Activated CD8-positive, alpha-beta T cell treated with anti-CD3 and anti-CD28 coated beads, Interleukin-2, amount 10 ng/mL, durations not matched to agents 7 days and 5 days (primary cell): Measurements from ENCODE around the gene MAP4K1. TPM values are rescaled to one million over a fixed set of nuclear protein-coding genes. Genes with fewer than 3 reads are reported as not detected.
A peak's percentile ranks its signal among the peaks of the same experiment; 100 is the strongest.
"Not testable (repeated sequence)": the region's sequence is repeated elsewhere in the genome, so short reads cannot be mapped to it uniquely, and the experiment has no call there.

Experiments used
- ATAC-seq: fragments of 150-1000 bp; cut with Tn5 transposase; one replicate; pipeline ENCODE4 v1.10.0; 2021; ENCODE audit warnings: moderate library complexity
- CTCF ChIA-PET: fragments of 350-600 bp; sonication (Branson Sonifier 250); formaldehyde crosslinking; loops from one replicate; lab custom pipeline; 2021; ENCODE audit warnings: antibody characterized with exemption; lab: Charles Lee
- POLR2A ChIA-PET: fragments of 350-600 bp; sonication (Branson Sonifier 250); formaldehyde crosslinking; loops from one replicate; lab custom pipeline; 2021; ENCODE audit warnings: antibody characterized with exemption; lab: Charles Lee
- DNase-seq: peaks from one replicate; pipeline ENCODE4 v3.0.0-alpha.2; 2020
- H3K27ac Mint-ChIP-seq: one replicate; pipeline ENCODE4 v1.8.0; 2021; ENCODE audit warnings: mild to moderate bottlenecking, mixed read lengths
- H3K27me3 Mint-ChIP-seq: one replicate; pipeline ENCODE4 v1.8.0; 2021; ENCODE audit warnings: low read depth, mixed read lengths
- H3K36me3 Mint-ChIP-seq: one replicate; pipeline ENCODE4 v1.8.0; 2021; ENCODE audit warnings: low read depth, mixed read lengths
- H3K4me1 Mint-ChIP-seq: one replicate; pipeline ENCODE4 v1.8.0; 2021; ENCODE audit warnings: low read depth, mixed read lengths
- H3K4me3 Mint-ChIP-seq: one replicate; pipeline ENCODE4 v1.8.0; 2021; ENCODE audit warnings: mild to moderate bottlenecking, mixed read lengths
- H3K9me3 Mint-ChIP-seq: one replicate; pipeline ENCODE4 v1.8.0; 2022; ENCODE audit warnings: mixed read lengths; ENCODE audit not compliant: insufficient read depth
- total RNA-seq, 2 experiments: library from RNA; stranded (reverse); gene quantifications; one replicate each; pipeline ENCODE4 v1.2.3, GENCODE V29; 2021

The MAP4K1 gene
- total RNA-seq, 2 experiments from 2014 or later: 259 to 269 TPM

GRCh38 chr19:38635483-38636399, 18.0 kb upstream of the MAP4K1 start:
- no peak for ATAC-seq
- no peak overlapping the region for H3K4me3 Mint-ChIP-seq
- H3K4me1 Mint-ChIP-seq: peaks cover 40% of the 10 kb centered on the region
- peak overlapping the region; percentile 77 for H3K27ac Mint-ChIP-seq
- no peak for DNase-seq
- CTCF ChIA-PET: interaction anchor here (0.9 to 6.2 kb wide), 38 partner anchors 8 to 295 kb away, joined by 3 to 72 read pairs (median 5); partner anchors contain the start of genes ACTN4, EIF3K, FAM98C and GGN
- H3K9me3 Mint-ChIP-seq: no peaks in the 10 kb centered on the region
- POLR2A ChIA-PET: interaction anchor here (1.0 kb wide), 1 partner anchor 120 kb away, joined by 3 read pairs; no protein-coding TSS in a partner anchor
- peaks cover 48% of the 10 kb centered on the region for H3K36me3 Mint-ChIP-seq
- H3K27me3 Mint-ChIP-seq: no peaks in the 10 kb centered on the region

DNA sequence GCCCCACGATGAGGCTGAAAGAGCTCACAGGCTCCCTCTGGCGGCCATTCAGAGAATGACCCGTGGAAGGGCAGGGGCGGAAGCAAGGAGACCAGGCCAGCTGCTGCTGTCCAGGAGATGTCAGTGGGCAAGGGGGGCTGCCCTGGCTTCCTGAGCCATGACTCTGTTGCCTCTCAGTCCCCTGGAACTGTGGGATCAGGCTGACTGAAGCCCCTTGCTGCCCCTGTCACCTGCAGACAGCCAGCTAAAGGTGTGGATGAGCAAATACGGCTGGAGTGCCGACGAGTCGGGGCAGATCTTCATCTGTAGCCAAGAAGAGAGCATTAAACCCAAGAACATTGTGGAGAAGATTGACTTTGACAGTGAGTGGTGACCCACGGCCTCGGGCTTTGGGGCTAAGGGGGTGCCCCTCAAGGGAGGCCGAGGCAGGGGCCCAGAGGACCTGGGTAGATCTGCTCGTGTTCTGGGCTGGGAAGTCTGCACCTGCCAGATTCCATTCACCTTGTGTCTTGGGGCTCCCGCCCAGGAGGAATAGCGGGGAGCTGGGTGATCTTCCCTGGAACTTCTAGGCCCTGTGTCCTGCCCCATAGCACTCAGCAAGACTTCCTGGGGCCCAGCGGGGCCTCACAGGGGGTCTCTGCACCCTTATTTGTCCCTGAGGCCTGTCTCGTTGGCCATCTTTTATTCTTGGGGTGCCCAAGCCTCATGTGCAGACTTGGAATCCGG, 17.2 kb upstream of the MAP4K1 start:
- no peak overlapping the region for H3K4me3 Mint-ChIP-seq
- ATAC-seq (peak; percentile 21), DNase-seq (peak; percentile 81)
- no peaks in the 10 kb centered on the region for H3K27me3 Mint-ChIP-seq
- H3K36me3 Mint-ChIP-seq: peaks cover 50% of the 10 kb centered on the region
- ChIA-PET POLR2A (interaction anchor here (1.0 kb wide), 1 partner anchor 119 kb away, joined by 3 read pairs; no protein-coding TSS in a partner anchor), CTCF (interaction anchor here (0.7 to 6.2 kb wide), 40 partner anchors 9 to 335 kb away, joined by 3 to 72 read pairs (median 5); partner anchors contain the start of genes ACTN4, EIF3K, FAM98C and MAP4K1)
- peak overlapping the region; percentile 83 for H3K27ac Mint-ChIP-seq
- H3K9me3 Mint-ChIP-seq: no peaks in the 10 kb centered on the region
- peaks cover 36% of the 10 kb centered on the region for H3K4me1 Mint-ChIP-seq

GRCh38 chr19:38632476-38633213, 14.9 kb upstream of the MAP4K1 start:
- ChIA-PET POLR2A (interaction anchor here (1.0 kb wide), 1 partner anchor 119 kb away, joined by 3 read pairs; no protein-coding TSS in a partner anchor), CTCF (interaction anchor here (0.9 to 6.2 kb wide), 4 partner anchors 13 to 230 kb away, joined by 4 to 72 read pairs (median 61); partner anchors contain the start of genes EIF3K, FAM98C and MAP4K1)
- ATAC-seq: no peak
- no peak overlapping the region for H3K4me3 Mint-ChIP-seq
- no peak for DNase-seq
- no peaks in the 10 kb centered on the region for H3K9me3 Mint-ChIP-seq
- peaks cover 68% of the 10 kb centered on the region for H3K36me3 Mint-ChIP-seq
- peak overlapping the region; percentile 34 for H3K27ac Mint-ChIP-seq
- peaks cover 32% of the 10 kb centered on the region for H3K4me1 Mint-ChIP-seq
- no peaks in the 10 kb centered on the region for H3K27me3 Mint-ChIP-seq

GRCh38 chr19:38631811-38632475, 14.2 kb upstream of the MAP4K1 start:
- H3K4me1 Mint-ChIP-seq: peaks cover 26% of the 10 kb centered on the region
- H3K9me3 Mint-ChIP-seq, DNase-seq, H3K27me3 Mint-ChIP-seq, POLR2A ChIA-PET, H3K27ac Mint-ChIP-seq, H3K4me3 Mint-ChIP-seq, ATAC-seq: not testable (repeated sequence)
- H3K36me3 Mint-ChIP-seq: peaks cover 67% of the 10 kb centered on the region
- CTCF ChIA-PET: interaction anchor here (0.9 to 5.7 kb wide), 2 partner anchors 116 to 229 kb away, joined by 4 to 72 read pairs; no protein-coding TSS in a partner anchor

GRCh38 chr19:38631301-38631700, 13.5 kb upstream of the MAP4K1 start:
- CTCF ChIA-PET, ATAC-seq, POLR2A ChIA-PET, H3K27me3 Mint-ChIP-seq, H3K4me3 Mint-ChIP-seq, DNase-seq, H3K9me3 Mint-ChIP-seq, H3K27ac Mint-ChIP-seq: not testable (repeated sequence)
- Mint-ChIP-seq H3K4me1 (peaks cover 20% of the 10 kb centered on the region), H3K36me3 (peaks cover 68% of the 10 kb centered on the region)

GRCh38 chr19:38629568-38629967, 11.8 kb upstream of the MAP4K1 start:
- Mint-ChIP-seq H3K4me3 (no peak overlapping the region), H3K4me1 (peaks cover 4% of the 10 kb centered on the region), H3K27ac (no peak overlapping the region), H3K9me3 (no peaks in the 10 kb centered on the region), H3K36me3 (peaks cover 64% of the 10 kb centered on the region), H3K27me3 (no peaks in the 10 kb centered on the region)
- POLR2A ChIA-PET: interaction anchor here (0.5 to 0.6 kb wide), 3 partner anchors 217 to 1307 kb away, joined by 3 to 4 read pairs (median 3); no protein-coding TSS in a partner anchor
- ATAC-seq: no peak
- DNase-seq: no peak
- CTCF ChIA-PET: interaction anchor here (0.7 to 1.2 kb wide), 2 partner anchors 84 to 91 kb away, joined by 3 read pairs; no protein-coding TSS in a partner anchor

- CTCF ChIA-PET: interaction anchor here (1.9 kb wide), 1 partner anchor 8 kb away, joined by 11 read pairs; no protein-coding TSS in a partner anchor
- no peaks in the 10 kb centered on the region for H3K27me3 Mint-ChIP-seq
- no peak overlapping the region for H3K27ac Mint-ChIP-seq
- no peak overlapping the region for H3K4me3 Mint-ChIP-seq
- no peaks in the 10 kb centered on the region for H3K9me3 Mint-ChIP-seq
- H3K36me3 Mint-ChIP-seq: peaks cover 62% of the 10 kb centered on the region
- DNase-seq (no peak), ATAC-seq (no peak)
- POLR2A ChIA-PET: no interaction called here
- H3K4me1 Mint-ChIP-seq: peaks cover 4% of the 10 kb centered on the region
Observed at GRCh38 chr19:38626401-38626800, 8.6 kb upstream of the MAP4K1 start.

DNA sequence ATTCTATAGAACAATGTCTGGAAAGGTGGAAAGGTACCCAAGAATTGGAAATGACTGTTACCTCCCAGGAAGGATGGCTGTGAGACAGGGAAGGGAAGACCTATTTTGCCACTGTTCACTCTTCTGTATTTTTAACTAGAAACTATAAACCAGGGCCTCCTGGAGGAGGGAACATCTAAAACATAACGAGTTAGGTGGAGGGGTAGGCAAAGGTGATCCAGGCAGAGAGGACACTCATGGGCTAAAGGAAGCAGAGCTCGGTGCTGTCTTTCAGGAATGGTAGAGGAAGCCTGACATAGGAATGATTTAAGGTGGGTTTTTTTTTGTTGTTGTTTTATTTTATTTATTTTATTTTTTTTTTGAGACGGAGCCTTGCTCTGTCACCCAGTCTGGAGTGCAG, 7.1 kb upstream of the MAP4K1 start:
- Mint-ChIP-seq H3K4me1 (peaks cover 12% of the 10 kb centered on the region), H3K27ac (no peak overlapping the region), H3K4me3 (no peak overlapping the region), H3K36me3 (peaks cover 63% of the 10 kb centered on the region), H3K27me3 (no peaks in the 10 kb centered on the region), H3K9me3 (no peaks in the 10 kb centered on the region)
- POLR2A ChIA-PET: no interaction called here
- DNase-seq (no peak), ATAC-seq (no peak)
- CTCF ChIA-PET: interaction anchor here (1.9 kb wide), 1 partner anchor 10 kb away, joined by 11 read pairs; no protein-coding TSS in a partner anchor

GRCh38 chr19:38619361-38620174, 1.8 kb upstream of the MAP4K1 start:
- POLR2A ChIA-PET: interaction anchor here (0.7 to 1.7 kb wide), 5 partner anchors 18 to 230 kb away, joined by 3 to 5 read pairs (median 3); no protein-coding TSS in a partner anchor
- H3K36me3 Mint-ChIP-seq: peaks cover 52% of the 10 kb centered on the region
- peak overlapping the region; percentile 99 for H3K27ac Mint-ChIP-seq

More at GRCh38 chr19:38619361-38620174, 1.8 kb upstream of the MAP4K1 start:
- CTCF ChIA-PET: interaction anchor here (0.6 to 5.7 kb wide), 11 partner anchors 16 to 310 kb away, joined by 3 to 65 read pairs (median 6); partner anchors contain the start of genes ECH1, FAM98C, MRPS12 and NFKBIB
- H3K4me3 Mint-ChIP-seq: peak overlapping the region; percentile 100
- no peaks in the 10 kb centered on the region for H3K27me3 Mint-ChIP-seq
- ATAC-seq (no peak), DNase-seq (no peak)
- H3K4me1 Mint-ChIP-seq: peaks cover 49% of the 10 kb centered on the region
- no peaks in the 10 kb centered on the region for H3K9me3 Mint-ChIP-seq
